ENCODE data around the gene ZNF587. TPM values are rescaled to one million over a fixed set of nuclear protein-coding genes. Genes with fewer than 3 reads are reported as not detected.
"Not testable (repeated sequence)": the region's sequence is repeated elsewhere in the genome, so short reads cannot be mapped to it uniquely, and the experiment has no call there.

ZNF587 gene
- total RNA-seq, 1 donor from 2014 or later = 30.8 TPM

GRCh38 chr19:57807541-57807940 lies 42.1 kb upstream of the ZNF587 start:
- Mint-ChIP-seq H3K27ac (ENCODE audit: unreplicated experiment) (peak overlapping the region; percentile 33), H3K27me3 (ENCODE audit: low read depth) (no peaks in the 10 kb centered on the region), H3K4me1 (ENCODE audit: low read depth) (peaks cover 46% of the 10 kb centered on the region), H3K4me3 (ENCODE audit: unreplicated experiment) (no peak overlapping the region), H3K36me3 (ENCODE audit: low read depth) (peaks cover 15% of the 10 kb centered on the region), H3K9me3 (ENCODE audit: low read depth) (no peaks in the 10 kb centered on the region)
- no peak for TF ChIP-seq CTCF (IDR thresholded peaks at IDR 0.05)
- no peak for DNase-seq (ENCODE audit: low spot score)

- DNase-seq (ENCODE audit: low spot score); H3K27ac Mint-ChIP-seq (ENCODE audit: unreplicated experiment); H3K27me3 Mint-ChIP-seq (ENCODE audit: low read depth); H3K4me3 Mint-ChIP-seq (ENCODE audit: unreplicated experiment); H3K9me3 Mint-ChIP-seq (ENCODE audit: low read depth): not testable (repeated sequence)
- peaks cover 15% of the 10 kb centered on the region for H3K36me3 Mint-ChIP-seq (ENCODE audit: low read depth)
- H3K4me1 Mint-ChIP-seq (ENCODE audit: low read depth) = peaks cover 43% of the 10 kb centered on the region
Measured at GRCh38 chr19:57810410-57811295, 39.0 kb upstream of the ZNF587 start.

GRCh38 chr19:57812226-57812625 lies 37.4 kb upstream of the ZNF587 start:
- Mint-ChIP-seq H3K27me3 (ENCODE audit: low read depth) (no peaks in the 10 kb centered on the region), H3K9me3 (ENCODE audit: low read depth) (no peaks in the 10 kb centered on the region), H3K36me3 (ENCODE audit: low read depth) (peaks cover 13% of the 10 kb centered on the region), H3K27ac (ENCODE audit: unreplicated experiment) (no peak overlapping the region), H3K4me1 (ENCODE audit: low read depth) (peaks cover 36% of the 10 kb centered on the region), H3K4me3 (ENCODE audit: unreplicated experiment) (no peak overlapping the region)
- DNase-seq (ENCODE audit: low spot score) = no peak
- TF ChIP-seq CTCF (IDR thresholded peaks at IDR 0.05) = no peak

- Mint-ChIP-seq H3K4me1 (ENCODE audit: low read depth) (peaks cover 31% of the 10 kb centered on the region), H3K4me3 (ENCODE audit: unreplicated experiment) (peak overlapping the region; percentile 16), H3K36me3 (ENCODE audit: low read depth) (peaks cover 13% of the 10 kb centered on the region)
- H3K27ac Mint-ChIP-seq (ENCODE audit: unreplicated experiment); H3K9me3 Mint-ChIP-seq (ENCODE audit: low read depth); H3K27me3 Mint-ChIP-seq (ENCODE audit: low read depth); DNase-seq (ENCODE audit: low spot score): not testable (repeated sequence)
Measured at GRCh38 chr19:57812975-57813820, 36.5 kb upstream of the ZNF587 start.

GRCh38 chr19:57813919-57814504 lies 35.6 kb upstream of the ZNF587 start:
- Mint-ChIP-seq H3K4me1 (ENCODE audit: low read depth) (peaks cover 31% of the 10 kb centered on the region), H3K36me3 (ENCODE audit: low read depth) (peaks cover 10% of the 10 kb centered on the region)

More at GRCh38 chr19:57813919-57814504, 35.6 kb upstream of the ZNF587 start:
- Mint-ChIP-seq H3K27me3 (ENCODE audit: low read depth) (no peaks in the 10 kb centered on the region), H3K9me3 (ENCODE audit: low read depth) (no peaks in the 10 kb centered on the region), H3K27ac (ENCODE audit: unreplicated experiment) (peak overlapping the region; percentile 87), H3K4me3 (ENCODE audit: unreplicated experiment) (peak overlapping the region; percentile 94)
- no peak for TF ChIP-seq CTCF (IDR thresholded peaks at IDR 0.05)
- no peak for DNase-seq (ENCODE audit: low spot score)
